Osteoblast (primary cell): ENCODE measurements around the gene BUD23. TPM values are rescaled to one million over a fixed set of nuclear protein-coding genes. Genes with fewer than 3 reads are reported as not detected.
A peak's percentile ranks its signal among the peaks of the same experiment; 100 is the strongest.

ENCODE experiments used
- DNase-seq: peaks from one replicate; pipeline ENCODE4 v3.0.0; 2011; ENCODE audit warnings: low spot score, mixed read lengths; ENCODE audit not compliant: insufficient read length; ENCODE audit errors: missing footprints
- H2AFZ ChIP-seq: 2 replicates; pipeline ENCODE4 v1.6.0; 2011; ENCODE audit warnings: mild to moderate bottlenecking, low read length
- H3K27ac ChIP-seq: 2 replicates; pipeline ENCODE4 v1.5.1; 2011; ENCODE audit warnings: mild to moderate bottlenecking, low read depth, low read length, moderate library complexity
- H3K27me3 ChIP-seq: 2 replicates; pipeline ENCODE4 v1.6.0; 2012; ENCODE audit warnings: mild to moderate bottlenecking, control low read depth, inconsistent platforms, low read length, moderate library complexity; ENCODE audit not compliant: insufficient read depth
- H3K36me3 ChIP-seq: 2 replicates; pipeline ENCODE4 v1.5.1; 2011; ENCODE audit warnings: mild to moderate bottlenecking, low read length, control low read depth, moderate library complexity; ENCODE audit not compliant: insufficient read depth
- H3K4me1 ChIP-seq: 2 replicates; pipeline ENCODE4 v1.5.1; 2011; ENCODE audit warnings: mild to moderate bottlenecking, low read length, control low read depth, moderate library complexity; ENCODE audit not compliant: insufficient read depth
- H3K4me2 ChIP-seq: 2 replicates; pipeline ENCODE4 v1.6.0; 2011; ENCODE audit warnings: mild to moderate bottlenecking, low read length; ENCODE audit not compliant: insufficient read depth
- H3K4me3 ChIP-seq: fragments of 200-600 bp; sonication (generic); 3 replicates; pipeline ENCODE4 v1.5.1; 2012; ENCODE audit warnings: mild to moderate bottlenecking, low read length, inconsistent platforms; ENCODE audit not compliant: insufficient read depth
- H3K79me2 ChIP-seq: 2 replicates; pipeline ENCODE4 v1.6.0; 2012; ENCODE audit warnings: mild to moderate bottlenecking, low read length, control low read depth, inconsistent platforms; ENCODE audit not compliant: insufficient read depth
- H3K9me3 ChIP-seq: 2 replicates; pipeline ENCODE4 v1.5.1; 2011; ENCODE audit warnings: low read depth, low read length, control low read depth
- H4K20me1 ChIP-seq: 2 replicates; pipeline ENCODE4 v1.6.0; 2012; ENCODE audit warnings: mild to moderate bottlenecking, low read length, control low read depth; ENCODE audit not compliant: insufficient read depth
- CTCF ChIP-seq: IDR thresholded peaks from 2 replicates; pipeline ENCODE4 v1.5.1; 2011; ENCODE audit warnings: mild to moderate bottlenecking, low read depth, low read length, moderate library complexity; ENCODE audit errors: extremely low read depth
- total RNA-seq: library from RNA; depleted of rRNA; stranded (reverse); fragments of >200 nt; gene quantifications from 2 replicates; pipeline ENCODE4 v1.2.3, GENCODE V29; 2012

Gene BUD23
- total RNA-seq, 1 donor = 36.9 TPM

- Histone ChIP-seq H3K4me2 (peak overlapping the region; percentile 81), H3K79me2 (peaks cover 80% of the 10 kb centered on the region), H3K36me3 (peaks cover 23% of the 10 kb centered on the region), H3K4me3 (peak overlapping the region; percentile 96), H2AFZ (peak overlapping the region; percentile 95), H4K20me1 (peaks cover 25% of the 10 kb centered on the region), H3K27me3 (no peaks in the 10 kb centered on the region), H3K4me1 (peaks cover 26% of the 10 kb centered on the region), H3K9me3 (no peaks in the 10 kb centered on the region), H3K27ac (peak overlapping the region; percentile 93)
- no peak for DNase-seq
- no peak for TF ChIP-seq CTCF
Observed at GRCh38 chr7:73682745-73683055, 697 bp upstream of the BUD23 start.

- peak; percentile 79 for DNase-seq
- H3K9me3 ChIP-seq = no peaks in the 10 kb centered on the region
Observed at GRCh38 chr7:73683788-73684693, 644 bp downstream of the BUD23 start.

GRCh38 chr7:73685311-73685710, 1.9 kb downstream of the BUD23 start:
- no peaks in the 10 kb centered on the region for H3K27me3 ChIP-seq
- no peak overlapping the region for H3K27ac ChIP-seq
- TF ChIP-seq CTCF = no peak
- no peaks in the 10 kb centered on the region for H3K9me3 ChIP-seq
- no peak overlapping the region for H2AFZ ChIP-seq
- H3K4me3 ChIP-seq = no peak overlapping the region
- peaks cover 26% of the 10 kb centered on the region for H3K4me1 ChIP-seq
- no peak overlapping the region for H3K4me2 ChIP-seq
- DNase-seq = no peak
- peaks cover 17% of the 10 kb centered on the region for H4K20me1 ChIP-seq
- H3K36me3 ChIP-seq = peaks cover 22% of the 10 kb centered on the region
- peaks cover 77% of the 10 kb centered on the region for H3K79me2 ChIP-seq

More at GRCh38 chr7:73683788-73684693, 644 bp downstream of the BUD23 start:
- H2AFZ ChIP-seq = peak overlapping the region; percentile 93
- peak overlapping the region; percentile 83 for H3K27ac ChIP-seq
- peaks cover 21% of the 10 kb centered on the region for H4K20me1 ChIP-seq
- peaks cover 27% of the 10 kb centered on the region for H3K36me3 ChIP-seq
- H3K4me2 ChIP-seq = peak overlapping the region; percentile 89
- peaks cover 84% of the 10 kb centered on the region for H3K79me2 ChIP-seq
- peaks cover 26% of the 10 kb centered on the region for H3K4me1 ChIP-seq
- no peak for TF ChIP-seq CTCF
- H3K27me3 ChIP-seq = no peaks in the 10 kb centered on the region
- H3K4me3 ChIP-seq = peak overlapping the region; percentile 96

- peaks cover 10% of the 10 kb centered on the region for H4K20me1 ChIP-seq
- no peak overlapping the region for H2AFZ ChIP-seq
- no peaks in the 10 kb centered on the region for H3K27me3 ChIP-seq
- peaks cover 46% of the 10 kb centered on the region for H3K36me3 ChIP-seq
- peaks cover 49% of the 10 kb centered on the region for H3K79me2 ChIP-seq
- H3K4me1 ChIP-seq = peaks cover 5% of the 10 kb centered on the region
- TF ChIP-seq CTCF = no peak
- H3K4me3 ChIP-seq = no peak overlapping the region
- H3K4me2 ChIP-seq = no peak overlapping the region
- H3K27ac ChIP-seq = no peak overlapping the region
- no peak for DNase-seq
- no peaks in the 10 kb centered on the region for H3K9me3 ChIP-seq
Observed at GRCh38 chr7:73688288-73688687, 4.9 kb downstream of the BUD23 start.
